ENCODE measurements around the gene SHC2.
"Not testable (repeated sequence)": the region's sequence is repeated elsewhere in the genome, so short reads cannot be mapped to it uniquely, and the experiment has no call there.

SHC2 gene

GRCh38 chr19:483332-484072 is 22.7 kb upstream of the SHC2 start:
- H3K4me3 ChIP-seq (replicated peaks; ENCODE audit: low read depth, low read length): no peak overlapping the region
- DNase-seq (ENCODE audit: extremely low read depth, low read depth): no peak
- TF ChIP-seq CTCF (IDR thresholded peaks at IDR 0.05; ENCODE audit: low read depth, low read length, missing control alignments): no peak

GRCh38 chr19:482186-483041 is 21.6 kb upstream of the SHC2 start:
- DNase-seq (ENCODE audit: extremely low read depth, low read depth): no peak
- H3K4me3 ChIP-seq (replicated peaks; ENCODE audit: low read depth, low read length): no peak overlapping the region
- no peak for TF ChIP-seq CTCF (IDR thresholded peaks at IDR 0.05; ENCODE audit: low read depth, low read length, missing control alignments)

GRCh38 chr19:481100-481499 is 20.3 kb upstream of the SHC2 start:
- H3K4me3 ChIP-seq (replicated peaks; ENCODE audit: low read depth, low read length); DNase-seq (ENCODE audit: extremely low read depth, low read depth): not testable (repeated sequence)

GRCh38 chr19:480016-480855 is 19.4 kb upstream of the SHC2 start:
- peak; percentile 44 for TF ChIP-seq CTCF (IDR thresholded peaks at IDR 0.05; ENCODE audit: low read depth, low read length, missing control alignments)
- no peak overlapping the region for H3K4me3 ChIP-seq (replicated peaks; ENCODE audit: low read depth, low read length)
- DNase-seq (ENCODE audit: extremely low read depth, low read depth): no peak

GRCh38 chr19:478976-479375 is 18.1 kb upstream of the SHC2 start:
- no peak for TF ChIP-seq CTCF (IDR thresholded peaks at IDR 0.05; ENCODE audit: low read depth, low read length, missing control alignments)
- no peak for DNase-seq (ENCODE audit: extremely low read depth, low read depth)
- no peak overlapping the region for H3K4me3 ChIP-seq (replicated peaks; ENCODE audit: low read depth, low read length)

GRCh38 chr19:478236-478903 is 17.5 kb upstream of the SHC2 start:
- no peak for DNase-seq (ENCODE audit: extremely low read depth, low read depth)
- no peak overlapping the region for H3K4me3 ChIP-seq (replicated peaks; ENCODE audit: low read depth, low read length)
- no peak for TF ChIP-seq CTCF (IDR thresholded peaks at IDR 0.05; ENCODE audit: low read depth, low read length, missing control alignments)
